Measurements from ENCODE around the gene AUTS2. TPM values are rescaled to one million over a fixed set of nuclear protein-coding genes. Genes with fewer than 3 reads are reported as not detected.

AUTS2 gene
- polyA plus RNA-seq, 3 donors: 0.08 to 0.35 TPM; not detected in 1

- no peak for TF ChIP-seq CTCF (IDR thresholded peaks at IDR 0.05)
- Histone ChIP-seq H3K9ac (ENCODE audit: insufficient read depth, low read length, poor library complexity, severe bottlenecking) (no peak overlapping the region), H2AFZ (ENCODE audit: insufficient read depth, low read depth, low read length, poor library complexity, severe bottlenecking) (no peak overlapping the region), H3K79me2 (ENCODE audit: insufficient read depth, low read length) (no peaks in the 10 kb centered on the region), H3K4me1 (ENCODE audit: control insufficient read depth in 1 of 2, insufficient read depth in 2 of 2, low read length in 2 of 2) (no peaks in the 10 kb centered on the region), H3K27ac (ENCODE audit: low read depth in 1 of 2, low read length in 2 of 2) (no peak overlapping the region), H3K4me2 (replicated peaks; ENCODE audit: extremely low read depth, low read length, poor library complexity, severe bottlenecking) (no peak overlapping the region), H3K27me3 (ENCODE audit: control insufficient read depth in 2 of 2, insufficient read depth in 2 of 2, low read length in 2 of 2) (no peaks in the 10 kb centered on the region), H3K9me3 (replicated peaks in 1 of 2; ENCODE audit: control insufficient read depth in 1 of 2, insufficient read depth in 1 of 2, low read length in 2 of 2) (no peaks in the 10 kb centered on the region), H3K4me3 (replicated peaks in 1 of 3; ENCODE audit: low read depth in 2 of 3, low read length in 3 of 3) (no peak overlapping the region), H3K36me3 (replicated peaks in 1 of 2; ENCODE audit: control insufficient read depth in 1 of 2, insufficient read depth in 2 of 2, low read length in 2 of 2) (no peaks in the 10 kb centered on the region), H4K20me1 (ENCODE audit: insufficient read depth, low read length) (no peaks in the 10 kb centered on the region)
- peaks cover 0 to 2% (median 0%) of the 10 kb centered on the region in 7 donors for H3K9me3 Mint-ChIP-seq
- no peak overlapping the region for H3K27ac Mint-ChIP-seq
- H3K36me3 Mint-ChIP-seq: no peaks in the 10 kb centered on the region
- no peaks in the 10 kb centered on the region for H3K4me1 Mint-ChIP-seq
- 91% methylated on average over 3 of the region's 4 CpGs for WGBS (ENCODE audit: insufficient coverage)
- H3K4me3 Mint-ChIP-seq: no peak overlapping the region
- intact Hi-C loops (cut with micrococcal nuclease): no loop called here
- peaks cover 0 to 1% (median 0%) of the 10 kb centered on the region in 3 donors for H3K27me3 Mint-ChIP-seq (ENCODE audit: low read depth in 3 of 3)
- no peak for DNase-seq
Measured at GRCh38 chr7:70406950-70407209, 808.6 kb downstream of the AUTS2 start.

GRCh38 chr7:70408477-70408876 lies 810.2 kb downstream of the AUTS2 start:
- Histone ChIP-seq H3K36me3 (replicated peaks in 1 of 2; ENCODE audit: control insufficient read depth in 1 of 2, insufficient read depth in 2 of 2, low read length in 2 of 2) (no peaks in the 10 kb centered on the region), H3K27me3 (ENCODE audit: control insufficient read depth in 2 of 2, insufficient read depth in 2 of 2, low read length in 2 of 2) (no peaks in the 10 kb centered on the region), H3K4me1 (ENCODE audit: control insufficient read depth in 1 of 2, insufficient read depth in 2 of 2, low read length in 2 of 2) (no peaks in the 10 kb centered on the region), H3K79me2 (ENCODE audit: insufficient read depth, low read length) (no peaks in the 10 kb centered on the region), H4K20me1 (ENCODE audit: insufficient read depth, low read length) (no peaks in the 10 kb centered on the region), H2AFZ (ENCODE audit: insufficient read depth, low read depth, low read length, poor library complexity, severe bottlenecking) (no peak overlapping the region), H3K9ac (ENCODE audit: insufficient read depth, low read length, poor library complexity, severe bottlenecking) (no peak overlapping the region), H3K4me3 (replicated peaks in 1 of 3; ENCODE audit: low read depth in 2 of 3, low read length in 3 of 3) (no peak overlapping the region), H3K4me2 (replicated peaks; ENCODE audit: extremely low read depth, low read length, poor library complexity, severe bottlenecking) (no peak overlapping the region), H3K27ac (ENCODE audit: low read depth in 1 of 2, low read length in 2 of 2) (no peak overlapping the region), H3K9me3 (replicated peaks in 1 of 2; ENCODE audit: control insufficient read depth in 1 of 2, insufficient read depth in 1 of 2, low read length in 2 of 2) (no peaks in the 10 kb centered on the region)
- no CpG with 5 or more reads among the region's 2 CpGs for WGBS (ENCODE audit: insufficient coverage)
- H3K36me3 Mint-ChIP-seq: no peaks in the 10 kb centered on the region
- peaks cover 0 to 1% (median under 1%) of the 10 kb centered on the region in 3 donors for H3K27me3 Mint-ChIP-seq (ENCODE audit: low read depth in 3 of 3)
- DNase-seq: no peak
- H3K9me3 Mint-ChIP-seq: peaks cover 0 to 1% (median 0%) of the 10 kb centered on the region in 7 donors
- no peak overlapping the region for H3K27ac Mint-ChIP-seq
- no peaks in the 10 kb centered on the region for H3K4me1 Mint-ChIP-seq
- no peak for TF ChIP-seq CTCF (IDR thresholded peaks at IDR 0.05)
- H3K4me3 Mint-ChIP-seq: no peak overlapping the region
- intact Hi-C loops (cut with micrococcal nuclease): no loop called here

Data from CD14-positive monocyte (primary cell).